K562 (cell line): ENCODE results near the gene PDRG1. TPM values are rescaled to one million over a fixed set of nuclear protein-coding genes. Genes with fewer than 3 reads are reported as not detected.

Experiments used
- MGA ChIP-seq: fragments of 450-650 bp; IDR thresholded peaks from 2 replicates; pipeline ENCODE4 v1.6.1; 2016; ENCODE audit warnings: mild to moderate bottlenecking, moderate library complexity
- REST ChIP-seq, 2 experiments: fragments of 450-650 bp; formaldehyde crosslinking in 1 of 2; IDR thresholded peaks; 2 replicates each; pipeline versions ENCODE4 v1.4.0 to v1.6.1; 2014 to 2020; ENCODE audit warnings: mild to moderate bottlenecking in 2 of 2, borderline replicate concordance in 1 of 2, low read depth in 1 of 2
- USF1 ChIP-seq: sonication (generic); formaldehyde crosslinking; IDR thresholded peaks from 2 replicates; pipeline ENCODE4 v1.9.0; 2022; ENCODE audit warnings: mild to moderate bottlenecking, missing genetic modification reagents
- polyA plus RNA-seq, 8 experiments: library from polyadenylated mRNA; depleted of rRNA in 4 of 8; stranded (reverse) in 5 of 8; unstranded in 3 of 8; fragments of >200 nt; fragmentation: Nextera tagmentation in 2 of 8; fragmentation: Illumina TruSeq in 1 of 8; extraction: Ambion mirVana in 2 of 8; extraction: Trizol in 1 of 8; gene quantifications; 2 replicates each; pipeline versions ENCODE4 v1.2.1 to v1.2.3, GENCODE V29; 2011 to 2014; ENCODE audit warnings: inconsistent platforms in 1 of 8, missing spikeins in 1 of 8
- total RNA-seq, 7 experiments: library from RNA; depleted of rRNA in 6 of 7; stranded (reverse); fragments of >200 nt in 6 of 7; fragmentation: Illumina TruSeq in 2 of 7; extraction: Trizol in 2 of 7; gene quantifications; 2 replicates each; pipeline versions ENCODE4 v1.2.1 to v1.2.3, GENCODE V29; 2011 to 2021; ENCODE audit warnings: low replicate concordance in 1 of 7

PDRG1 gene
- total and polyA plus RNA-seq, 9 of the 15 experiments (the other 6 are each of a cell fraction or from before 2014, with no cell fraction given): 12.6 to 58.6 (median 26.1) TPM

- TF ChIP-seq REST (IDR thresholded peaks at IDR 0.05; ENCODE audit: borderline replicate concordance) (peak; percentile 23; the same call in 1 of the 2 replicates), REST (CRISPR knock-in tag; IDR thresholded peaks at IDR 0.05; ENCODE audit: low read depth) (no peak), MGA (peak; percentile 46), USF1 (CRISPR knock-in tag) (peak; percentile 72)
- TF ChIP-seq, all 486 proteins: peak for 9
Observed at GRCh38 chr20:31901615-31902014, 50.2 kb downstream of the PDRG1 start (continued).
